Body of pancreas (tissue), 4 donors: Measurements from ENCODE around the gene MAP3K20. TPM values are rescaled to one million over a fixed set of nuclear protein-coding genes. Genes with fewer than 3 reads are reported as not detected.
"Not testable (repeated sequence)": the region's sequence is repeated elsewhere in the genome, so short reads cannot be mapped to it uniquely, and the experiment has no call there.

Experiments
- ATAC-seq: fragments of 150-250 bp; one replicate; pipeline ENCODE4 v1.9.1; 2016
- DNase-seq, 4 donors: peaks; one replicate each; pipeline ENCODE4 v3.0.0-alpha.2; 2019
- H3K27ac ChIP-seq, 4 donors: fragments of 200-600 bp; sonication (generic); 1 replicate in 3 of 4; 2 replicates in 1 of 4; pipeline versions ENCODE4 v1.5.1 to v1.6.1; 2016 to 2019; ENCODE audit warnings: mild to moderate bottlenecking in 1 of 4, mixed read lengths in 1 of 4, moderate library complexity in 1 of 4
- H3K27me3 ChIP-seq, 2 donors: fragments of 200-600 bp; sonication (generic); one replicate each; pipeline ENCODE4 v1.6.0; 2016; ENCODE audit warnings: mild to moderate bottlenecking in 1 of 2
- H3K36me3 ChIP-seq, 2 donors: fragments of 200-600 bp; sonication (generic); replicated peaks in 1 of 2; 2 replicates each; pipeline ENCODE4 v1.5.1; 2016; ENCODE audit warnings: low read depth in 2 of 2; ENCODE audit not compliant: insufficient read depth in 1 of 2
- H3K4me1 ChIP-seq: fragments of 200-600 bp; sonication (generic); one replicate; pipeline ENCODE4 v1.6.0; 2016
- H3K4me3 ChIP-seq, 2 donors: fragments of 200-600 bp; sonication (generic); 1 replicate in 1 of 2; 2 replicates in 1 of 2; pipeline ENCODE4 v1.5.1; 2016 to 2019
- H3K9me3 ChIP-seq, 3 donors: fragments of 200-600 bp; sonication (generic); 1 replicate in 2 of 3; 2 replicates in 1 of 3; pipeline ENCODE4 v1.5.1; 2016
- POLR2A ChIP-seq, 3 donors: fragments of 450-650 bp; IDR thresholded peaks; one replicate each; pipeline ENCODE4 v1.6.1; 2016; ENCODE audit warnings: antibody characterized with exemption in 3 of 3, mild to moderate bottlenecking in 2 of 3
- WGBS, 2 donors: methylation state at CpG; one replicate each; pipeline ENCODE4 v1.1.5; 2017; 5-methylcytosine and 5-hydroxymethylcytosine counted together
- intact Hi-C: fragments of 100-400 bp; cut with DNase I; formaldehyde crosslinking; loops from one replicate; pipeline ENCODE4 v1.15.1; 2023
- total RNA-seq, 2 donors: library from RNA; depleted of rRNA; stranded (reverse); fragments of >200 nt; gene quantifications; one replicate each; pipeline ENCODE4 v1.1.0, GENCODE V29; 2016
- TF ChIP-seq, protein P1 (sequence below), 7 experiments: fragments of 450-650 bp in 4 of 7; fragments of 200-600 bp in 3 of 7; sonication (generic) in 3 of 7; IDR thresholded peaks; one replicate each; pipeline ENCODE4 v1.5.1; 2016 to 2019; ENCODE audit warnings: antibody characterized with exemption in 7 of 7

MAP3K20 gene
- total RNA-seq, 2 donors from 2014 or later: 11.5 to 18.7 TPM

DNA sequence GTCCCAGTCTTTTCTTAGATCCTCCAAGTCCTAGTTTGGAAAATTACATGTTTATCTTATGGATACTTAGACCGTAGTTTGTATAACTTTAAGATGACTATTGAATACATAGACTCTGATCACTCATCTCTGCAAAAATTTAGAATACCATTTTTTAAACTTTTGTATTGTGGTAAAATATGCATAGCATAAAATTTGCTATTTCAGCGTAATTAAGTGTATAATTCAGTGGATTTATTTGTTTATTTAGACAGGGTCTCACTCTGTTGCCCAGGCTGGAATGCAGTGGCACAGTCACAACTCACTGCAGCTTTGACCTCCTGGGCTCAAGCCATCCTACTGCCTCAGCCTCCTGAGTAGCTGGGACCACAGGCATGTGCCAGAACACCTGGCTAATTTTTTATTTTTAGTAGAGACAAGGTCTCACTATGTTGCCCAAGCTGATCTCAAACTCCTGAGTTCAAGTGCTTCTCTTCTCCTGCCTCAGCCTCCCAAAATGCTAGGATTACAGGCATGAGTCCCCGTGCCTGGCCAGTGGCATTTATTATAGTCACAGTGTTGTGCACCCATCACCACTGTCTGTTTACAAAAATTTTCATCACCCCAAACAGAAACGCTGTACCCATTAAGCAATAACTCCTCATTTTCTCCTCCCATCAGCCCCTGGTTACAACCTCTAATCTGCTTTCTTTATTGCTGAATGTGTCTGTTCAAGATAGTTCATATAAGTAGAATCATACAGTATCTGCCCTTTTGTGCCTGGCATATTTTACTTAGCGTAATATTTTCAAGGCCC, 90.0 kb downstream of the MAP3K20 start:
- ATAC-seq (no peak), DNase-seq (no peak)
- no peaks in the 10 kb centered on the region for H3K36me3 ChIP-seq
- no peaks in the 10 kb centered on the region for H3K27me3 ChIP-seq
- 83 to 90% methylated on average over 5 of the region's 5 CpGs for WGBS, 2 donors
- no peak overlapping the region for H3K4me3 ChIP-seq
- intact Hi-C loops: no loop called here
- H3K27ac ChIP-seq: no peak overlapping the region
- H3K4me1 ChIP-seq: peaks cover 13% of the 10 kb centered on the region
- no peaks in the 10 kb centered on the region for H3K9me3 ChIP-seq
- TF ChIP-seq, protein P1, sequence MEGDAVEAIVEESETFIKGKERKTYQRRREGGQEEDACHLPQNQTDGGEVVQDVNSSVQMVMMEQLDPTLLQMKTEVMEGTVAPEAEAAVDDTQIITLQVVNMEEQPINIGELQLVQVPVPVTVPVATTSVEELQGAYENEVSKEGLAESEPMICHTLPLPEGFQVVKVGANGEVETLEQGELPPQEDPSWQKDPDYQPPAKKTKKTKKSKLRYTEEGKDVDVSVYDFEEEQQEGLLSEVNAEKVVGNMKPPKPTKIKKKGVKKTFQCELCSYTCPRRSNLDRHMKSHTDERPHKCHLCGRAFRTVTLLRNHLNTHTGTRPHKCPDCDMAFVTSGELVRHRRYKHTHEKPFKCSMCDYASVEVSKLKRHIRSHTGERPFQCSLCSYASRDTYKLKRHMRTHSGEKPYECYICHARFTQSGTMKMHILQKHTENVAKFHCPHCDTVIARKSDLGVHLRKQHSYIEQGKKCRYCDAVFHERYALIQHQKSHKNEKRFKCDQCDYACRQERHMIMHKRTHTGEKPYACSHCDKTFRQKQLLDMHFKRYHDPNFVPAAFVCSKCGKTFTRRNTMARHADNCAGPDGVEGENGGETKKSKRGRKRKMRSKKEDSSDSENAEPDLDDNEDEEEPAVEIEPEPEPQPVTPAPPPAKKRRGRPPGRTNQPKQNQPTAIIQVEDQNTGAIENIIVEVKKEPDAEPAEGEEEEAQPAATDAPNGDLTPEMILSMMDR (IDR thresholded peaks at IDR 0.05): no peak
- no peak for TF ChIP-seq POLR2A (IDR thresholded peaks at IDR 0.05)

DNA sequence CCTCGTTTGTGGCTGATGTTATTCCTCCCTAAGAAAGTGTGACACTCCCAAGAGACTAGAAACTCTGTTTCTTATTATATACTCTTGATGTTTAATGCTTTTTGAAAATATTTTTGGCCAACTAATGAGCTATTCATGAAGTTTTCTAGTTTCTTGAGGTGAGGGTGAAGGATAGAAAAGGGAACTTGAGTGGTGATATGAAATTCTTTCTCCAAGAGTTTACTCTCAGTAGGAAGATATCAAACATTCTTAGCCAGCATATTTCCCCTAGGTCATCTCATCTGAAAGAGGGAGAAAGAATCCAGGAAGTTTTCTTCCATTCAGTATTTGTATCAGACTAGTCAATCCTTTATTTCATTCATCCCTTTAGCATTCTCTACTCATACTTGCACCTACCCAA, 95.7 kb downstream of the MAP3K20 start:
- Histone ChIP-seq H3K36me3 (no peaks in the 10 kb centered on the region), H3K27me3 (no peaks in the 10 kb centered on the region), H3K27ac (no peak overlapping the region), H3K4me1 (peaks cover 27% of the 10 kb centered on the region), H3K4me3 (no peak overlapping the region), H3K9me3 (no peaks in the 10 kb centered on the region)
- no peak for DNase-seq
- intact Hi-C loops: no loop called here
- ATAC-seq: no peak
- WGBS, 2 donors: 50% methylated on average over 1 of the region's 1 CpG
- TF ChIP-seq, protein P1 (IDR thresholded peaks at IDR 0.05): no peak

DNA sequence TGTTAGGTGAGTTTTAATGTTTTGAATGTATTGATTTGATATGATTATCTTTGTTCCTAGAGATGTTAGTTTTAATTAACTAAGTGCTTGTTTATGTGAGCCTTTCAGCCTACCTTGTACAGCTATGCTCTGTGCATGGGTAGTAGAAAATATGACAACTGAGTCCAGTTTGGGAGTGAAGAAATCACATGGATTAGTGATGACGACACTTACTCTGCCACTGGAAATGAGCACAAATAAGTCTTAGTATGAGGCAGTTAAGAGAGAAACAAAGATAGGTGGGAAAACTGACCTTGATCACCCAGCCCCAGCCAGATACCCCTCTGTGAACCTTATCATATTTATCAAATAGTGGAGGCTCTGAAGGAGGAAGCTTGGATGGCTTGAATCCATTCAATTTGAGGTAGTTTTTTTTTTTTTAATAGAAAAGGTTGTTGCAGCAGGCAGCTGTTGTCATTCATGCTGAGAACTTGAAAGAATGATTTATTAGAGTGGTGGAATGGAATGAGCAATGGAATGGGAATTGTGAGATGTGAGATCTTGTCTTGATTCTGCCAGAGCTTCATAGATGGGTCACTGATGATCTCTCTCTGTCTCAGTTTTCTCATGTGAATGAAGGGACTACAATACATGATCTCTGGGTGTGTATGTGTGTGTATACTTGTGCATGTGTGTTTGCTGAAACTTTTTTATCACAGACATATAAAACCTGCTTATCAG, 96.4 kb downstream of the MAP3K20 start:
- TF ChIP-seq, protein P1 (IDR thresholded peaks at IDR 0.05): no peak
- TF ChIP-seq POLR2A (IDR thresholded peaks at IDR 0.05): no peak
- H3K36me3 ChIP-seq: no peaks in the 10 kb centered on the region
- H3K27me3 ChIP-seq: no peaks in the 10 kb centered on the region
- WGBS, 2 donors: 58 to 59% methylated on average over 1 of the region's 1 CpG
- H3K27ac ChIP-seq: no peak overlapping the region
- DNase-seq (no peak), ATAC-seq (no peak)
- H3K4me3 ChIP-seq: no peak overlapping the region
- intact Hi-C loops: no loop called here
- no peaks in the 10 kb centered on the region for H3K9me3 ChIP-seq
- peaks cover 26% of the 10 kb centered on the region for H3K4me1 ChIP-seq

DNA sequence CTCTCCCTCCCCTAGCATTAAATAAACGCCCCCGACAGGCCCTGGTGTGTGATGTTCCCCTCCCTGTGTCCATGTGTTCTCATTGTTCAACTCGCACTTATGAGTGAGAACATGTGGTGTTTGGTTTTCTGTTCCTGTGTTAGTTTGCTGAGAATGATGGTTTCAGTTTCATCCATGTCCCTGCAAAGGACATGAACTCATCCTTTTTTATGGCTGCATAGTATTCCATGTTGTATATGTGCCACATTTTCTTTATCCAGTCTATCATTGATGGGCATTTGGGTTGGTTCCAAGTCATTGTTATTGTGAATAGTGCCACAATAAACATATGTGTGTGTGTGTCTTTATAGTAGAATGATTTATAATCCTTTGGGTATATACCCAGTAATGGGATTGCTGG, 98.7 kb downstream of the MAP3K20 start:
- H3K27me3 ChIP-seq, H3K27ac ChIP-seq, H3K9me3 ChIP-seq, ATAC-seq, H3K4me3 ChIP-seq, intact Hi-C loops, H3K36me3 ChIP-seq, DNase-seq: not testable (repeated sequence)
- 89 to 92% methylated on average over 3 of the region's 3 CpGs for WGBS, 2 donors
- H3K4me1 ChIP-seq: peaks cover 20% of the 10 kb centered on the region

DNA sequence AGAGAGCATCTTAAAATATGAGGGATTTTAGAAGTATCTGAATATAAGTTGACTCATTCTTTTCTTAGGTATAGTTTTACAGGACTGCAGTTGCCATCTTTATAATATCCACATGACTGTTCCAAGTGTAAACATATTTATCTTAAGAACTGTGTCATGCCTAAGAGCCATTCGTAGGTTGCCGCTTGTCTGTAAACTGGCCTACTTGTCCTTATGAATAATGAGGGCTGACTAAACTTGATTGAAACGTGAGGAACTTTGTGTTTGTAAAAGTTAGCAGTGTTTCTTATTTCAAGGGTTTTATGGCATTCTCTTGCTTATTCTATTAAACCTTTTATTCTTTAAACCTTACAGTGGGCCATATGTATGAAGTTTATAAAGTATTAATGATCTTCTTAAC, 99.6 kb downstream of the MAP3K20 start:
- intact Hi-C loops: no loop called here
- DNase-seq (no peak), ATAC-seq (peak; percentile 38)
- H3K27me3 ChIP-seq: no peaks in the 10 kb centered on the region
- no peaks in the 10 kb centered on the region for H3K9me3 ChIP-seq
- peaks cover 20% of the 10 kb centered on the region for H3K4me1 ChIP-seq
- TF ChIP-seq, protein P1 (IDR thresholded peaks at IDR 0.05): no peak
- TF ChIP-seq POLR2A (IDR thresholded peaks at IDR 0.05): no peak
- H3K27ac ChIP-seq: no peak overlapping the region
- 25 to 43% methylated on average over 3 of the region's 3 CpGs for WGBS, 2 donors
- H3K36me3 ChIP-seq: no peaks in the 10 kb centered on the region
- H3K4me3 ChIP-seq: no peak overlapping the region
